COR-L47 (cell line): ENCODE measurements around the gene ITCH.
"Not testable (repeated sequence)": the region's sequence is repeated elsewhere in the genome, so short reads cannot be mapped to it uniquely, and the experiment has no call there.

ENCODE experiments used
- DNase-seq: peaks from one replicate; lab custom pipeline; 2025; lab: John Stamatoyannopoulos, UW

ITCH gene

DNA sequence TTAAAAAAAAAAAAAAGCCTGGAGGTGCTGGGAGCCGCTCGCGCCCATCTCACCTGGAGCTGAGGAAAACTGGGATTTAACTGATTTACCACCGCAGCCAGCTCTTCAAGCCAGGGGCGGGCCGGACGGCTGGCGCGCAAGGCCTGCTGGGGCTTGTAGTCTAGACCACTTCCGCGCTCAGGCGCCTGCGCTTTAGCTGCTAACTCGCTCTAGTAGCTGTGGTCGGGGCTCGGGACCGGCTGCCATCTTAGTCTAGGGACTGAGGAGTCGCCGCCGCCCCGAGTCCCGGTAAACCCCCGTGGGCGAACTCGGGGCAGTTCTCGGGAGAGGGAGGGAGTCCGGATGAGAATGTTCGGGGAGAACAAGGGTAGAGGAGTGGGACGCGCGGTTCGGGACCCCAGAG, at the start of gene ITCH:
TSS of gene ITCH (plus strand) at position 212 of the 403 bp plus-strand sequence. CDS start 30,539 bp downstream, outside the sequence.
- DNase-seq: peak; percentile 95

DNA sequence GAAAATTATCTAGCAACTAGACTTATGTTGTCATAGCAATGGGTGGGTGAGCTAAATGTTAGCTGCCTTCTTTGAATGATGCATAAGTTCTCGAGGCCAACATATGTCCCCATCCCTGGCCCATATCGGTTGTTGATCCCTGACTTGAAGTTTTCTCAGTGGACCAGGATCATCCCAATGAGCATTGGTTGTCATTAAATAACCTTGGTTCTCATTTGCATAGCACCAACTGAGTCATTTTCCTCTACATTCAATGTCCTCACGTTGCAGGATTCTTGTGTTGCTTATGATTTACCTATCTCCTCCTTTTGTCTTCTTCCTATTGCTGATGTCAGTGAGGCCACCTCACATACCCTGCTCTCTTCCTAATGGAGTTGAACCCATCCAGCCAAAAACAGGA, 47.8 kb upstream of the ITCH start:
- no peak for DNase-seq

DNA sequence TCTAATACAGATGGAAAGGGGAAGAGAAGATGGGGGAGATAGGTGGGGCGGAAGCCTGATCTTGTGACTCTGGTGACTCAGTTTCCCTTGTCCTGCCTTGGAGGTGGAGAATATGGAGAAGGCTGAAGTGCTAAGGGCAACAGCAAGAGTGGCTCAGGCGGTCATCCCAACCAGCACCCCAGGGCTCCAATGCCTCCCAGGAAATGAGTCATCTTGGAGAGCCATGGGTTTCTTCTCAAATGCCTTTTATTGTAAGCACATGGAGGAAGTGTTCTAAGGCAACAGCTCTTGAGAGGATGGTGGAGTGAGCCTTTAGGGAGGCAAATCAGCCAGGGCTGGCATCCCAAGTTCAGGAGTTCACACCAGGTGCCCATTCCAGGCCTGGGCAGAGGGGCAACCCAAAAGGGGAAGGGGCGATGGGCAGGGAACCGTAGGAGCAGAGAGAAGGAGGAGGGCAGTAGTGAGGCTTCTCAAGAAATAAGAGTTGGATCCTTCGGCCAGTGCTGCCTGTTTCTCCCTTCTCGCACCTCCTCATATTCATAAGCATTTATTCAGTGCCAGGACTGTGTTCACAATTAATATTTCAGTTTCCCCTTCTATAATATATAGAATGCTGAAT, 46.8 kb upstream of the ITCH start:
- DNase-seq: no peak

DNA sequence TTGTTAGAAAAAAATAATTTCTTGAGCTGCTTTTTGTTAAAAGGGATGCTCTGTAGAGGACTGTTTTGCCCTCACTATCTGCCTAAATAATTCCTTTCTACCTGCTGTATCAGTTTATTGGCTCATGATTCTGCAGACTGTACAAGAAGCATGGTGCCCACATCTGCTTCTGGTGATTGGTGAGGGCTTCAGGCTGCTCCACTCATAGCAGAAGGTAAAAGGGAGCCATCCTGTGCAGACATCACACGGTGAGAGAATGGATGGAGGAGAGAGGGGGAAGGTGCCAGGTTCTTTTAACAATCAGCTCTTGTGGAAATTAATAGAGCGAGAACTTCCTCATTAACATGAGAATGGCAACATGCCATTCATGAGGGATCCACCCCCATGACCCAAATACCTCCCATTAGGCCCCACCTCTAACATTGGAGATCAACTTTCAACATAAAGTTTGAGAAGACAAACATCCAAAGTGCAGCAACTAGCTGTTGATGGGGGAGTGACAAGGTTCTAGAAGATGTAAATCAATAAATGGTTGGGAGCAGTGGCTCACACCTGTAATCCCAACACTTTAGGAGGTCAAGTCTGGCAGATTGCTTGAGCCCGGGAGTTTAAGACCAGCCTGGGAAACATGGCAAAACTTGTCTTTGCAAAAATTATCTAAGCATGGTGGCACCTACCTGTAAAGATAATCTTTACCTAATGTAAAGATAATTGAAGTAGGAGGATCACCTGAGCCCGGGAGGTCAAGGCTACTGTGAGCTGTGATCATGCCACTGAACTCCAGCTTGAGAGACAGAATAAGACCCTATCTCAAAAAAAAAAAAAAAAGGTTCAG, 44.2 kb upstream of the ITCH start:
- DNase-seq: no peak

DNA sequence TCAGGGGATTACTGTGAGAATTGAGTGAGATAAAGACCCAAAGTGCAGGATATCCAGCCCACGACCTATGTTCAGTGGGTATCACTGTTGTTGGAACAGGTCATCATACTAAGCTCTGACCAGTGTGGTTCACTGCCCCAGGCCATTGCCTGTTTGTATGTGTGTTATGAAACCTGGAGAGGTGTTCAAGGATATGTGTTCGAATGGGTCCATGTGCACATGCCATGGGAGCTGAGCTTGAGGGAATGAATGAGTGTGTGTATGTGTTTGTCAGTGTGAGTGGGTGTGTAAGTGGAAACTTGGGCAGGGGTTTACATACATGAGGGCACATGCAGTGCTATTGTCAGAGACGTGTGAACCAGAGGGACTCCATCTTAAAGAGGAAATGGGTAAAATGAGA, 42.2 kb upstream of the ITCH start:
- no peak for DNase-seq

DNA sequence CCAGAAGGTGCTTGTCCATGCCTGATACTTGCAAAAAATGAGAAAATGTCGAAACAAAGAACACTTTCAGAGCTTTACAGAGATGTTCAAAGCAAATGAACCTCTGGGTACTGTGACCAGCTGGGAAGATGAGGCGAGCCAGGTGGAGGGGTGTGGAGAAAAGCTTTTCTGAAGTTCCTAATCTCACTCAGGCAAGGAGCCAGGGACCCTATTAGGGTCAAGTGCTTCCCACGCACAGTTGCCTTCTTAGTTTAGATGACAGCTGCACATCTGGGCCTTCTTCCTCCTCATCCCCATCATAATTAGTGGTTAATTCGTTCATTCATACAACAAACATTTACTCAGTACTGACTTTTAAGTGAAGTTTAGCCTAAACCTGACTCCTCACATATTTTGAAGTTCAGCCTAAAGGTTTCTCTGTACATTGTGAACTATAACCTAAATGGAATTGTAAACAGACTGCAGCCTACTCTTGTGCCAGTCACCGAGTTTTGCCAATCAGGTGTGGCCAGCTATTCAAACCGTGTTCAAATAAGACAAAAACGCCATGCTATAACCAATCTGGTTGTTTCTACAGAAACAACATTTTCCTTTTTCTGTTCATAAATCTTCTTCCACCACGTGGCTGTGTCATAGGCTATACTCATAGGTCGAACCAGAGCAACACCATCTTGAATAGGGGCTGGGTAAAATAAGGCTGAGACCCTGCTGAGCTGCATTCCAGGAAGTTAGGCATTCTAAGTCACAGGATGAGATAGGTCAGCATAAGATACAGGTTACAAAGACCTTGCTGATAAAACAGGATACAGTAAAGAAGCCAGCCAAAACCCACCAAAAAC, 40.6 kb upstream of the ITCH start:
- no peak for DNase-seq

DNA sequence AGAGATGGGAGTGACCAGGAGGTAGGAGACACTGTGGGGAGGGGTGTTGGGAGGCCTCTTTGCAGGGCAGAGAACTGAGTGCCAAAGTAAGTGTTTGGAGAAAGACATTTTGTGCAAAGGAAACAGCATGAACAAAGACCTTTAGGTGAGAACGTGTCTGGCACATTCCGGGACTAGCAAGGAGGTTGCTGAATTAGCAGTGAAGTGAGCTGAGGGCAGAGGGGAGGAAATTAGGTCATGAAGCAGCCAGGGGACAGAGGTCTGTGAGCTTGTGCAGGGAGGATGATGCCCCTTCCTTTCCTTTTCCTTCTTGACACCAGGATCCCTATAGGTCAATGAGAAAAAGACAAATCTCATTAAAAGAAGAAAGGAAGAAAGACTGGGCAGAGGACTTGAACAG, 38.5 kb upstream of the ITCH start:
- DNase-seq: no peak

DNA sequence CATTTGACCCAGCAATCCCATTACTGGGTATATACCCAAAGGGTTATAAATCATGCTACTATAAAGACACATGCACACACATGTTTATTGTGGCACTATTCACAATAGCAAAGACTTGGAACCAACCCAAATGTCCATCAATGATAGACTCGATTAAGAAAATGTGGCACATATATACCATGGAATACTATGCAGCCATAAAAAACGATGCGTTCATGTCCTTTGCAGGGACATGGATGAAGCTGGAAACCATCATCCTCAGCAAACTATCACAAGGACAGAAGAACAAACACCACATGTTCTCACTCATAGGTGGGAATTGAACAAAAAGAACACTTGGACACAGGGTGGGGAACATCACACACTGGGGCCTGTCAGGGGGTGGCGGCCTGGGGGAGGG, 34.9 kb upstream of the ITCH start:
- not testable (repeated sequence) for DNase-seq

DNA sequence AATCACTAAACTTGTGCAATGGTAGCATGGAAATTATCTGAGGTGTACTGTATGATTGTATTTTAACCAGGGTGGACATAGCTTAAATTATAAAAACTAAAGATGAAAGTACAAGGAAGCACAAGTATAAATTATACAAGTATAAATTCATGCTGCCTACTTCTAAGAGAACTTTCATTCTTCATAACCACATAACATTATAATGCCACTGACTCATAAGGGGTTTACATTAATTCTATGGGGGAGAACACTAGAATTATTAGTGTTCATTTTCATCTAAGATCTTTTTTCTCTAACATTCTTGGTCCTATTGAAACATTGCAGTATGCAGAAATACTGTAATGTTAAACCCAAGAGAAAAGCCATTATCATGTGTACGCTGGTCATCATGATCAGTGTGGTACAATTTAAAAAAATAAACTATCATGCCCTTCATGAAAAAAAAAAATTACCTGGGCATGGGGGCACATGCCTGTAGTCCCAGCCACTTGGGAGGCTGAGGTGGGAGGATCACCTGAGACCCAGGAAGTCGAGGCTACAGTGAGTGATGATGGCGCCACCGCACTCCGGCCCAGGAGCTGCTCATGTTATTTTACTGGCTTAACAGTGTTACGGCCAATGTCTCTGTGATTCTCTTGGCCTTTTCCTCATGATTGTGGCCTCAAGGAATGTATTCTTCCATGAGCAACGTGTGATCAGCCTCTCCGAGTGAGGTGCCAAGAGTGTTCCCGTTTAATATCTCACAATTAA, 34.0 kb upstream of the ITCH start:
- no peak for DNase-seq

DNA sequence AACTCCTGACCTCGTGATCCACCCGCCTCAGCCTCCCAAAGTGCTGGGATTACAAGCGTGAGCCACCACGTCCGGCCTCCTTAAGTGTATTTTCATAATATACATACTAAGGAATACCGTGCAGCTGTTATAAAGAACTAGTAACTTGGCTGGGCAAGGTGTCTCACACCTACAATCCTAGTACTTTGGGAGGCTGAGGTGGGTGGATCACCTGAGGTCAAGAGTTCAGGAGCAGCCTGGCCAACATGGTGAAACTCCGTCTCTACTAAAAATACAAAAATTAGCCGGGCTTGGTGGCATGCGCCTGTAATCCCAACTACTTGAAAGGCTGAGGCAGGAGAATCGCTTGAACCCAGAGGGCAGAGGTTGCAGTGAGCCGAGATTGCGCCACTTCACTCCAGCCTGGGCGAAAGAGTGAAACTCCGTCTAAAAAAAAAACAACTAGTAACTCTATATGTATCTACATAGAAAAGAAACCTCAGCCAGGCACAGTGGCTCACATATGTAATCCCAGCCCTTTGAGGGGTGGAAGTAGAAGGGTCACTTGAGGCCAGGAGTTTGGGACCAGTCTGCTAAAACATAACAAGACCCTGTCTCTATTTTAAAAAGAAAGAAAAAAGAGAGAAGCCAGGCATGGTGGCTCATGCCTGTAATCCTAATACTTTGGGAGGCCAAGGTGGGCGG, 32.1 kb upstream of the ITCH start:
- not testable (repeated sequence) for DNase-seq

DNA sequence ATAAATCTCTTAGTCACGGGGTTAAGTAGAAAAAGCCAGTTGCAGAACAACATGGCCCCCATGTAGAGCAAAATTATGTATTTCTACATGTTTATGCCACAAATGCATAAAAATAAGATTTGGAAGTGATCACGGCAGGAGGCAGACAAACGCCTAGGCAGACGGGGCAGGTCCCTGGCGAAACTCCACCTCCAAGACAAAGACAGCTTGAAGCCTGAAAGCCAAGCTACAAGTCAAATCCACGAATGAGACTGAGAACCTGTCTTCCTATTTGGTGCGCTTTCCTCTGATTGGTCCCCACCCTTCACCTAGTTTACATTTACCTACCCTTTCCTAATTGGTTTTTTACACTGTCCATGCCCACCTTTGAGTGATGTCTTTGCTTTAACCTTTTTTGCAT, 31.2 kb upstream of the ITCH start:
- no peak for DNase-seq

DNA sequence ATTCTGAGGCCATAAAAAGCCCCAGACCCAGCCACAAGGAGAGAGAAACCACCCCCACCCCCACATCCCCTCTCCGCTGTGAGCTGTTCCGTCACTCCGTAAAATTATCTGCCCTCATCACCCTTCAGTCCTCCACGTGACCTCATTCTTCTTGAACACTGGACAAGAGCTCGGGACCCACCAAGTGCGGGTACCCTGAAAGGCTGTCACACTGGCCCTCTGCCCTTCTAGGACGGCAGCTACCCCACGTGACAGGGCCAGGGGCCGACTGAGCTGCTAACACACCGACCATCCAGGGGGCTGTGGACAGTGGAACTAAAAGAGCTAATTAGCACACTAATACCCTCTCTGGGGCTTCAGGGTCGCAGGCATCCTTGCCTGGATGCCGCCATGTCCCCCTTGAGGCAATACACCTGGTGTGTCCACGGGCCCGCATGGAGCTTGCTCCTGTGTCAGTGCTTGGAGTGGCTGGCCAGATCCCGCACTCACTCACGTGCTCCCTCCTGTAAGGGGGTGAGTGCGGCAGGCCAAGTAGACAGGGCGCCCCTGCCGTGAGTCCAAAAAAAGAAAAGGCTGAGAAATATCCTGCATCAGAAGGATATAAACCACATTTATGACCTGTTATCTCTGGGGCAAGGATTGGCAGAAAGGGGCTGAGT, 30.7 kb upstream of the ITCH start:
- no peak for DNase-seq

DNA sequence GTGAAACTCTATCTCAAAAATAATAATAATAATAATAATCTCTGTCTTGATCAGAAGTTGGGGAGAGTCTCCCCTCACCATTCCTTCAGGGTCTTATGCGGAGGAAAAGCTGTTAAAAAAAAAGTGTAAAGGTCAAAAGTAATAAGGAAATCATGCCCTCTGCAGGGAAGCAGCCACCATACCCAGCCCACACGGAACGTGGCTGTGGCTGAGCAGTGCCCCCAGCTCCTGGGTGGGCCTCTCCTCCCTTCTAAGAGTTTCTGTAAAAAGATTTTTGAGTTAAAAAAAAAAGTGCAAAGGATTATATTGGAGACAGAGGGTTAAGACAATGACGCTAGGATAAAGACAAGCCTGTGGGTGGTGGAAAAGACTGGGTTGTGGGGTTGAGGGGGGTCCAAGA, 29.3 kb upstream of the ITCH start:
- no peak for DNase-seq

DNA sequence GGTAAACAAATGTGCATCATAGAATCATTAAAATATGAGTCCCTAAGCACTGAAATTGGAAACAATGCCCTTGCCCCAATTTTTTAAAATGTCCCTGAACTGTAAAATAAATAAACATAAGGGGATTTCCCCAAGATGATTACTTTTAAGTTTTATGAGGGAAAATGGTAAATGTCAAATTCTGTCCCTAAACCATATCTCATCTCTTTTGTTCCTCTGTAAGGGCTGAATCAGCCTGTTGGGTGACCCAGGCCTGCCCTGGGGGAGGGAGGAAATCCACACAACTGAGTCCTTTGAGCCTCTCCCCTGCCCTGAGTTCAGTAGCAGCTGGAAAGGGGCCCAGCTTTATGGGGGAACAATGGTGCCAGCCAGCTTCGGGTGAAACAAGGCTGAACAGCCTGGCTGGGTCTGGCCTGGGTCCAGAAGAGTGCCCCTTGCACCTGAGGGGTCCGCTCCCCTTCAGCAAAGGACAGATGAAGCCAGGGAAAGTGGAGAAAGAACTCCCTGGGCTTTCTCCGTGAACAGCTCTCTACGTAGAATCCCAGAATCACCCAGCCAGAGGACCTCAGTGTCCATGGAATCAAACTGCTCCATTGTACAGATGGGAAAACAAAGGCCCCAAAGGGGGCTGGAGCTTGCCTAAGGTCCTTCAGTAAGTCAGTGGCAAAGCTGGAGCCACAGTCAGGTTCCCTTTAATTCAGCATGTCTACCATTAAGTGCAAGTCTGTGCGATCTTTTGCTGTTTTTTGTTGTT, 28.2 kb upstream of the ITCH start:
- no peak for DNase-seq

DNA sequence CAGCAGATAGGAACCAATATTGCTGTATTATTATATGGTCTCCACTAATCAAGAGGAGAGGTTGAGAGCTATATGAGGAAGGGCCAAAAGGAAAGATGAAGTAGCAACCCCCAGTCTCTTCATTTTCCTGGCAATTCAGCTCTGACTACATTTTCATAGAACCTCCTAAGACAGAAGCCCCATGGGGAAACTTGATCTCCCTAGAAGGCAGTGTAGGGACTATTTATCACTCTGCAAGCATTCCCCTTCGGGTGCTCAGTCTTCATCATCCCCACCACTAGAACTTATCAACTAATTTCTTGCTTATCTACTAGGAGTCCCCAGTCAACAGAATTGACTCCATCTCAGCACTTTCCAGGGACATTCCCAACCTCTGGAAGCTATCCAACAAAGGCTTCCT, 25.5 kb upstream of the ITCH start:
- no peak for DNase-seq

DNA sequence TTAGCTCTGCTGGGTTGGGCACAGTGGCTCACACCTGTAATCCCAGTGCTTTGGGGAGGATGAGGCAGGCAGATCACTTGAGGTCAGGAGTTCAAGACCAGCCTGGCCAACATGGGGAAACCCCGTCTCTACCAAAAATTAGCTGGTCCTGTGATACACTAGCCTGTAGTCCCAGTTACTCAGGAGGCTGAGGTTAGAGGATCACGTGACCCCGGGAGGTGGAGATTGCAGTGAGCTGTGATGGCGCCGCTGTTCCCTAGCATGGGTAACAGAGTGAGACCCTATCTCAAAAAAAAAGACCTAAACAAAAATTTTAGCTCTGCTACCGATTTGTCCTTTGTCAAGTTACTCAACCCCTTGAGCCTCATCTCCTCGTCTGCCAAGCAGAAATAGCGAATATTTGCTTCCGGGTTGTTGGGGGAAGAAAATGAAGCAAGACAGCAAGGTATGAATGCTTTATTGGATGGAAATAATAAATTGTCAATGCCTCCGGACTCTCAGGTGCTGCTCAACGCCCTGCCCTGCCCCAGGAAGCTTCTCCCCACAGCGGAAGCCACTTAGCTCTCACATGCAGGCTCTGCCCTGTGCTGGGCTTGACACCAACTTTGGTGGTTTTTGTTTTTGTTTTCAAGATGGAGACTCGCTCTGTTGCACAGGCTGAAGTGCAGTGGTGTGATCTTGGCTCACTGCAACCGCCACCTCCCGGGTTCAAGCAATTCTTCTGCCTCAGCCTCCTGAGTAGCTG, 24.9 kb upstream of the ITCH start:
- DNase-seq: no peak

DNA sequence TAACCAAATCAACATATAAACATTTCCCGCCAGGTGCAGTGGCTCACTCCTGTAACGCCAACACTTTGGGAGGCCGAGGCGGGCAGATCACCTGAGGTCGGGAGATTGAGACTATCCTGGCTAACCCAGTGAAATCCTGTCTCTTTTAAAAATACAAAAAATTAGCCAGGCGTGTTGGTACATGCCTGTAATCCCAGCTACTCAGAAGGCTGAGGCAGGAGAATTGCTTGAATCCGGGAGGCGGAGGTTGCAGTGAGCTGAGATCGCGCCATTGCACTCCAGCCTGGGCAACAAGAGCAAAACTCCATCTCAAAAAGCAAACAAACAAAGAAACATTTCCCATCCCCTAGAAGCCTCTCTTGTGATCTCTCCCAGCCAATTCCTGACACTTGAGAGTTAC, 22.3 kb upstream of the ITCH start:
- DNase-seq: not testable (repeated sequence)

DNA sequence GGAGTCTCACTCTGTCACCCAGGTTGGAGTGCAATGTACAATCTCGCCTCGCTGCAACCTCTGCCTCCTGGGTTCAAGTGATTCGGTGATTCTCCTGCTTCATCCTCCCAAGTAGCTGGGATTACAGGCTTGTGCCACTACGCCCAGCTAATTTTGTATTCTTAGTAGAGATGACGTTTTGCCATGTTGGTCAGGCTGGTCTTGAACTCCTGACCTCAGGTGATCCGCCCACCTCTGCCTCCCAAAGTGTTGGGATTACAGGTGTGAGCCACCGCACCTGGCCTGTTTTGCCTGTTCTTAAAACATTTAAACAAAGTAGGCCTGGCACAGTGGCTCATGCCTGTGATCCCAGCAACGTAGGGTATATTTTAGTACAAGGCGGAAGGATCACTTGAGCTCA, 21.9 kb upstream of the ITCH start:
- not testable (repeated sequence) for DNase-seq

DNA sequence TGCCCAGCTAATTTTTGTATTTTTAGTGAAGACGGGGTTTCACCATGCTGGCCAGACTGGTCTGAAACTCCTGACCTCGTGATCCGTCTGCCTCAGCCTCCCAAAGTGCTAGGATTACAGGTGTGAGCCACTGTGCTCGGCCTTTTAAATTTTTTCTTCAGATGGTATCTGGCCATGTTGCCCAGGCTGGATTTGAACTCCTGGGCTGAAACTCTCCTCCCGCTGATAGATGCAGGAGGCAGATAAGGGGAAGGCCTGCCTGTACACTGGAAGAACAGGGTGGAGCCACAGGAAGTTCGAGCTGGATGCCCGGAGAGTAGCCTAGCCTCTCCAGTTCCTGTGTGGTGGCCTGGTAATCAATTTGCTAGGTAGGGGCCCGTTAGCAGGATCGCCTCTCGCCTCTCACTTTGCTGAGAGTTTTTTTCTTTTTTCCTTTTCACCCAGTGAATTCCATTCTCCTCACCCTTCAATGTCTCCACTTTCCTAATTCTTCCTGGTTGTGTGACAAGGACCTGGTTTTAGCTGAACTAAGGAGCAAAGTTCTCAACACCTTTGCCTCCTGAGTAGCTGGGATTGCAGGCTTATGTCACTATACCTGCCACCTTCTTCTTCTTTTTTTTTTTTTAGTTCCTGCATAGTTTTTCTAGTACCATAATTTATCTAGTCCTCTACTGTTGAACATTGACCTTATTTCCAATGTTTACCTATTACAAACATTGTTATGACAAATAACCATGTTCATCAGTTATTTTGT, 19.4 kb upstream of the ITCH start:
- no peak for DNase-seq
